Subcutaneous abdominal adipose tissue (tissue), 5 donors: ENCODE results near the gene NHERF1.
A peak's percentile ranks its signal among the peaks of the same experiment; 100 is the strongest.

ENCODE experiments used
- H3K27ac ChIP-seq: one replicate; pipeline ENCODE4 v1.7.0; 2013; ENCODE audit warnings: low read depth, mild to moderate bottlenecking, inconsistent platforms, low read length, moderate library complexity
- H3K27me3 ChIP-seq, 5 donors: one replicate each; pipeline ENCODE4 v1.7.0; 2013; ENCODE audit warnings: low read length in 5 of 5, inconsistent platforms in 1 of 5; ENCODE audit not compliant: control insufficient read depth in 5 of 5, insufficient read depth in 4 of 5
- H3K36me3 ChIP-seq, 5 donors: one replicate each; pipeline ENCODE4 v1.7.0; 2013; ENCODE audit warnings: low read length in 5 of 5; ENCODE audit not compliant: control insufficient read depth in 5 of 5, insufficient read depth in 5 of 5
- H3K4me1 ChIP-seq, 5 donors: one replicate each; pipeline ENCODE4 v1.7.0; 2013; ENCODE audit warnings: low read length in 5 of 5, mild to moderate bottlenecking in 3 of 5, moderate library complexity in 1 of 5; ENCODE audit not compliant: control insufficient read depth in 5 of 5, insufficient read depth in 5 of 5
- H3K4me3 ChIP-seq, 5 donors: one replicate each; pipeline ENCODE4 v1.7.0; 2013; ENCODE audit warnings: low read length in 5 of 5, low read depth in 1 of 5
- H3K9ac ChIP-seq, 5 donors: one replicate each; pipeline ENCODE4 v1.7.0; 2013; ENCODE audit warnings: low read length in 5 of 5, mild to moderate bottlenecking in 4 of 5, moderate library complexity in 3 of 5
- H3K9me3 ChIP-seq, 5 donors: one replicate each; pipeline ENCODE4 v1.7.0; 2013; ENCODE audit warnings: low read length in 5 of 5; ENCODE audit not compliant: control insufficient read depth in 5 of 5
- donor health status: healthy.
- donor health status: healthy.
- donor health status: healthy.
- donor health status: healthy.
- donor health status: healthy.

The NHERF1 gene

DNA sequence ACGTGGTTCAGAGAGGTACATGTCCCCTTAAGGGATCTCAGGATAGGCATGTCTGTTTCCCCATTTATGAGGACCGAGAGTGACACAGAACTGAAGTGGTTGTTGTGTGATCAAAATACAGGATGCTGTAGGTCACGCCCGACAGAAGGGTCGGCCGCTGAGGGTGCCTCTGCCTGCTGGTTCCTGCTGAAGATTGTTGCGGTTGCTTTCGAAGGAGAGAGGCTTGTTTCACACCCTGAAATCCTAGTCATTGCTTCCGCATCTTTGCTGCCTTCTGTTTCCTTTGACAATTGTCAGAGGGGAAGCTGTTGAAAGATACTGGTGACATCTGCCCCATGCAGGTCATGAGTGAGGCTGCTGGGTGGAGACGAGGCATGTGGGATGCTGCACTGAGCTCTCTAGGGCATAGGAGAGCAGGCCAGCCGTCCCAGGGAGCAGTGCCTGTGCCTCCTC lies 31.5 kb downstream of the NHERF1 start:
- no peaks in the 10 kb centered on the region for H3K27me3 ChIP-seq
- peak overlapping the region; percentile 69 for H3K27ac ChIP-seq

DNA sequence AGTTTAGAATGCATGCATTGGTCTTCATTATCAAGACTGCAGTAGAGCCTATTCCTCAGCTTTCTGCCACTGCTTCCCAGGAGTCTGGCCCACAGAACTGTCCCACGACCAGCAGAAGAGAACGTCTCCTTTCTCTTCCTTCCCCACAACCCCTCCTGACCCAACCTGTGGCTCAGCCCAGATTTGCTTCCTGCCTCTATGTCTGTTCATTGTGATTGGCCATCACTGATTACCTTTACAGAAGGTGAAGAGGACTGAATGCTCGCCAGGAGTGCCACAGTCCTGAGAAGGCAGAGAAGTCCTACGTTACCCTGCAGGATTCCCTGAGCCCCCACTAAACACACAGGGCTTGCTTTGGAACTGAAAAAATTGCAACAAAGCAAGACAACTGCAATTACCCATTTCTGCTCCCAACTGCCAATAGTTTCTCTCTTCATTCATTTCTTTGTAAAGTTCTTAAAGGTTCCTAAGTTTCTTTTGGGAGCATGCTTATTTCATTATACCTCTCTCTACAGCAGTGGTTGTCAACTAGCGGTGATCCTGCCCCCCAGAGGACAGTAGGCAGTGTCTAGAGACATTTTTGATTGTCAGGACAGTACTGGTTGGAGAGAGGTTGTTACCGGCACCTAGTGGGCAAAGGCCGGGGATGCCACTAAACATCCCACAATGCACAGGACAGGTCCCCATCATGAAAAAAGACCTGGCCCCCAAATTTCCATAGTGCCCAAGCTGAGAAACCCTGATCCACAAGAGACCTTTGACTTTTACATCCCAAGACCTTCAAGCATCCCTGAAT lies 32.2 kb downstream of the NHERF1 start:
- Histone ChIP-seq H3K27ac (peak overlapping the region; percentile 27), H3K9ac (no peak overlapping the region), H3K4me1 (peaks cover 9 to 42% (median 22%) of the 10 kb centered on the region in 5 donors), H3K27me3 (no peaks in the 10 kb centered on the region), H3K36me3 (peaks cover 0 to 31% (median 23%) of the 10 kb centered on the region in 5 donors), H3K4me3 (no peak overlapping the region), H3K9me3 (no peaks in the 10 kb centered on the region)

More for the DNA sequence above, 31.5 kb downstream of the NHERF1 start:
- H3K4me1 ChIP-seq = peaks cover 12 to 48% (median 28%) of the 10 kb centered on the region in 5 donors
- H3K9ac ChIP-seq = peak overlapping the region in 1 of 5 donors; percentile 14
- H3K4me3 ChIP-seq = no peak overlapping the region
- H3K9me3 ChIP-seq = no peaks in the 10 kb centered on the region
- peaks cover 0 to 24% (median 18%) of the 10 kb centered on the region in 5 donors for H3K36me3 ChIP-seq

GRCh38 chr17:74782571-74782970 lies 34.1 kb downstream of the NHERF1 start:
- H3K27ac ChIP-seq = no peak overlapping the region
- H3K4me3 ChIP-seq = no peak overlapping the region
- H3K9me3 ChIP-seq = no peaks in the 10 kb centered on the region
- H3K9ac ChIP-seq = no peak overlapping the region
- H3K27me3 ChIP-seq = no peaks in the 10 kb centered on the region
- H3K4me1 ChIP-seq = peaks cover 2 to 36% (median 9%) of the 10 kb centered on the region in 5 donors
- peaks cover 0 to 39% (median 31%) of the 10 kb centered on the region in 5 donors for H3K36me3 ChIP-seq

GRCh38 chr17:74784125-74784810 lies 35.8 kb downstream of the NHERF1 start:
- Histone ChIP-seq H3K4me1 (peaks cover 0 to 20% (median 2%) of the 10 kb centered on the region in 5 donors), H3K27me3 (no peaks in the 10 kb centered on the region), H3K9ac (no peak overlapping the region), H3K9me3 (no peaks in the 10 kb centered on the region), H3K4me3 (no peak overlapping the region), H3K36me3 (peaks cover 0 to 48% (median 38%) of the 10 kb centered on the region in 5 donors), H3K27ac (no peak overlapping the region)

- Histone ChIP-seq H3K9ac (no peak overlapping the region), H3K27ac (no peak overlapping the region), H3K27me3 (no peaks in the 10 kb centered on the region), H3K9me3 (no peaks in the 10 kb centered on the region), H3K36me3 (peaks cover 0 to 43% (median 37%) of the 10 kb centered on the region in 5 donors), H3K4me3 (no peak overlapping the region), H3K4me1 (peaks cover 0 to 16% (median 0%) of the 10 kb centered on the region in 5 donors)
Measured at GRCh38 chr17:74785096-74785980, 36.9 kb downstream of the NHERF1 start.

DNA sequence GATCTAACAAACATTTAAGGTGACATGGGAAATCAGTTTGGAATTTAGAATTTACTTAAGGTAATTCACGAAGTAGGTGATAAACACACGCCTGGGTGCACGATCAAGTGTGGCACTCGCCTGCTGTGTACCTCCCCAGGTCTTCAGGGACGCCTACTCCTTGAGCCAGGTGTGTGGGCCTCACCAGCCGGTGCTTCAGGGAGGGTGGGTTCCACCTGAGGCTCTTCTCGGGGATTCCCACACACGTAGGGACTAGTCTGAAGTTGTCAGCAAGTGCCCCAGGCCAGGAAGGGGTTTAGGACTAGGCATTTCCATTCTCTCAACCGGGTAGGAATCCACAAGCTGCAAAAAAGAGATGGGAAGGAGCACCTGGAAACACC lies 37.5 kb downstream of the NHERF1 start:
- Histone ChIP-seq H3K9me3 (no peaks in the 10 kb centered on the region), H3K27ac (no peak overlapping the region), H3K4me1 (peaks cover 0 to 17% (median under 1%) of the 10 kb centered on the region in 5 donors), H3K9ac (no peak overlapping the region), H3K4me3 (no peak overlapping the region), H3K36me3 (peaks cover 0 to 45% (median 36%) of the 10 kb centered on the region in 5 donors), H3K27me3 (no peaks in the 10 kb centered on the region)

GRCh38 chr17:74786431-74787055 lies 38.1 kb downstream of the NHERF1 start:
- Histone ChIP-seq H3K27ac (no peak overlapping the region), H3K27me3 (no peaks in the 10 kb centered on the region), H3K4me3 (no peak overlapping the region), H3K36me3 (peaks cover 0 to 44% (median 35%) of the 10 kb centered on the region in 5 donors), H3K9me3 (no peaks in the 10 kb centered on the region), H3K9ac (no peak overlapping the region), H3K4me1 (peaks cover 0 to 21% (median 5%) of the 10 kb centered on the region in 5 donors)

- Histone ChIP-seq H3K36me3 (peaks cover 0 to 63% (median 58%) of the 10 kb centered on the region in 5 donors), H3K4me1 (peaks cover 0 to 21% (median 5%) of the 10 kb centered on the region in 5 donors), H3K9me3 (no peaks in the 10 kb centered on the region), H3K27me3 (no peaks in the 10 kb centered on the region), H3K4me3 (no peak overlapping the region), H3K9ac (peak overlapping the region in 1 of 5 donors; percentile 4), H3K27ac (no peak overlapping the region)
Measured at GRCh38 chr17:74790161-74791058, 42.0 kb downstream of the NHERF1 start.
